K562 (cell line): Measurements from ENCODE around the gene ZDHHC3. TPM values are rescaled to one million over a fixed set of nuclear protein-coding genes. Genes with fewer than 3 reads are reported as not detected.
A peak's percentile ranks its signal among the peaks of the same experiment; 100 is the strongest.

Source experiments
- CUX1 ChIP-seq: fragments of 200-800 bp; sonication (Bioruptor generic); IDR thresholded peaks from 2 replicates; pipeline ENCODE4 v1.6.1; 2016; ENCODE audit warnings: missing genetic modification characterization, missing compliant biosample characterization
- FOS ChIP-seq: IDR thresholded peaks from 3 replicates; pipeline ENCODE4 v1.6.1; 2011; ENCODE audit not compliant: insufficient read length; ENCODE audit errors: extremely low read depth
- FOXK1 ChIP-seq: sonication (generic); formaldehyde crosslinking; IDR thresholded peaks from 2 replicates; pipeline ENCODE4 v1.8.0; 2022; ENCODE audit warnings: missing genetic modification reagents, mild to moderate bottlenecking, borderline replicate concordance
- HDAC3 ChIP-seq: fragments of 450-650 bp; IDR thresholded peaks from 2 replicates; pipeline ENCODE4 v1.6.1; 2018; ENCODE audit warnings: borderline replicate concordance, mild to moderate bottlenecking, moderate library complexity; ENCODE audit not compliant: partially characterized antibody
- HEY1 ChIP-seq: fragments of 250-450 bp; sonication (Bioruptor Pico); IDR thresholded peaks from 2 replicates; pipeline ENCODE4 v1.5.0; 2020; ENCODE audit warnings: mild to moderate bottlenecking, moderate library complexity, borderline replicate concordance
- L3MBTL2 ChIP-seq: fragments of 450-650 bp; IDR thresholded peaks from 2 replicates; pipeline ENCODE4 v1.6.1; 2016; ENCODE audit warnings: mild to moderate bottlenecking, moderate library complexity
- NCOA2 ChIP-seq, 2 experiments: fragments of 450-650 bp; IDR thresholded peaks; 2 replicates each; pipeline ENCODE4 v1.6.1; 2018; ENCODE audit warnings: mild to moderate bottlenecking in 2 of 2, moderate library complexity in 1 of 2; ENCODE audit not compliant: partially characterized antibody in 2 of 2
- NR2C1 ChIP-seq, 2 experiments: fragments of 450-650 bp; IDR thresholded peaks; 2 replicates each; pipeline ENCODE4 v1.6.1; 2017; ENCODE audit warnings: mild to moderate bottlenecking in 2 of 2, antibody characterized with exemption in 1 of 2, inconsistent platforms in 1 of 2, missing compliant biosample characterization in 1 of 2, missing genetic modification characterization in 1 of 2
- POLR2AphosphoS5 ChIP-seq: IDR thresholded peaks from 2 replicates; pipeline ENCODE4 v1.6.1; 2011; ENCODE audit warnings: mild to moderate bottlenecking, low read depth, low read length, moderate library complexity; ENCODE audit not compliant: control insufficient read depth, insufficient read depth
- PTBP1 ChIP-seq: fragments of 200-400 bp; formaldehyde crosslinking; IDR thresholded peaks from 2 replicates; pipeline ENCODE4 v1.6.1; 2017; ENCODE audit warnings: low read depth, low read length
- RERE ChIP-seq: sonication (generic); formaldehyde crosslinking; IDR thresholded peaks from 2 replicates; pipeline ENCODE4 v1.8.0; 2023; ENCODE audit warnings: missing genetic modification reagents, mild to moderate bottlenecking, borderline replicate concordance
- RHOXF2B ChIP-seq: fragments of 250-450 bp; sonication (Bioruptor Pico); conservative IDR thresholded peaks from 2 replicates; pipeline ENCODE4 v1.5.1; 2021
- STAT5B ChIP-seq: fragments of 250-450 bp; sonication (Bioruptor Pico); IDR thresholded peaks from 2 replicates; pipeline ENCODE4 v1.8.0; 2021; ENCODE audit warnings: mild to moderate bottlenecking, inconsistent platforms
- ZBTB7A ChIP-seq: IDR thresholded peaks from 2 replicates; pipeline ENCODE4 v1.6.1; 2011; ENCODE audit warnings: low read depth, mild to moderate bottlenecking, low read length, moderate library complexity, borderline replicate concordance; ENCODE audit not compliant: control insufficient read depth
- ZFPM2 ChIP-seq: fragments of 250-450 bp; sonication (Bioruptor Pico); IDR thresholded peaks from 2 replicates; pipeline ENCODE4 v1.5.1; 2022; ENCODE audit warnings: mild to moderate bottlenecking
- ZNF561 ChIP-seq: fragments of 450-650 bp; formaldehyde crosslinking; conservative IDR thresholded peaks from 2 replicates; pipeline ENCODE4 v1.4.0; 2020; ENCODE audit warnings: mild to moderate bottlenecking, moderate library complexity
- polyA plus RNA-seq, 8 experiments: library from polyadenylated mRNA; depleted of rRNA in 4 of 8; stranded (reverse) in 5 of 8; unstranded in 3 of 8; fragments of >200 nt; fragmentation: Nextera tagmentation in 2 of 8; fragmentation: Illumina TruSeq in 1 of 8; extraction: Ambion mirVana in 2 of 8; extraction: Trizol in 1 of 8; gene quantifications; 2 replicates each; pipeline versions ENCODE4 v1.2.1 to v1.2.3, GENCODE V29; 2011 to 2014; ENCODE audit warnings: inconsistent platforms in 1 of 8, missing spikeins in 1 of 8
- total RNA-seq, 7 experiments: library from RNA; depleted of rRNA in 6 of 7; stranded (reverse); fragments of >200 nt in 6 of 7; fragmentation: Illumina TruSeq in 2 of 7; extraction: Trizol in 2 of 7; gene quantifications; 2 replicates each; pipeline versions ENCODE4 v1.2.1 to v1.2.3, GENCODE V29; 2011 to 2021; ENCODE audit warnings: low replicate concordance in 1 of 7

The ZDHHC3 gene
- total and polyA plus RNA-seq, 9 of the 15 experiments (the other 6 are each of a cell fraction or from before 2014, with no cell fraction given), result 10.3 to 120 (median 67.2) TPM

GRCh38 chr3:44976002-44976815 lies at the start of gene ZDHHC3, which contains the start of gene EXOSC7 (continued):
- TF ChIP-seq NR2C1 (IDR thresholded peaks at IDR 0.05) (no peak), NR2C1 (tag; IDR thresholded peaks at IDR 0.05) (no peak), STAT5B (CRISPR knock-in tag) (no peak), ZNF561 (CRISPR knock-in tag) (no peak), RHOXF2B (CRISPR knock-in tag) (no peak), PTBP1 (no peak), POLR2AphosphoS5 (peak; percentile 71), NCOA2 (IDR thresholded peaks at IDR 0.05; ENCODE audit: partially characterized antibody in 2 of 2) (no peak), ZFPM2 (CRISPR knock-in tag) (no peak), FOS (no peak), HDAC3 (no peak), RERE (CRISPR knock-in tag) (no peak), L3MBTL2 (peak; percentile 56; the same call in 1 of the 2 replicates), HEY1 (CRISPR knock-in tag) (no peak), ZBTB7A (no peak; the same call in 1 of the 2 replicates), CUX1 (CRISPR knock-in tag) (no peak), FOXK1 (CRISPR knock-in tag) (no peak)
